BE2C (cell line): ENCODE measurements around the gene C10orf95.
A peak's percentile ranks its signal among the peaks of the same experiment; 100 is the strongest.

Experiments used
- DNase-seq: peaks from one replicate; pipeline ENCODE4 v3.0.0-alpha.2; 2020
- H3K27me3 ChIP-seq: fragments of 250-450 bp; sonication (Bioruptor Pico); 2 replicates; pipeline ENCODE4 v1.5.1; 2020; ENCODE audit warnings: mild to moderate bottlenecking
- H3K36me3 ChIP-seq: fragments of 250-450 bp; sonication (Bioruptor Pico); 2 replicates; pipeline ENCODE4 v1.5.1; 2020; ENCODE audit warnings: mild to moderate bottlenecking
- H3K4me1 ChIP-seq: fragments of 250-450 bp; sonication (Bioruptor Pico); 2 replicates; pipeline ENCODE4 v1.5.1; 2020
- H3K4me3 ChIP-seq: 2 replicates; pipeline ENCODE4 v1.5.1; 2011; ENCODE audit warnings: low read depth, low read length
- H3K9me3 ChIP-seq: fragments of 250-450 bp; sonication (Bioruptor Pico); 2 replicates; pipeline ENCODE4 v1.5.1; 2020
- CTCF ChIP-seq: IDR thresholded peaks from 2 replicates; pipeline ENCODE4 v1.5.1; 2012; ENCODE audit warnings: mild to moderate bottlenecking, low read depth, low read length

C10orf95 gene

GRCh38 chr10:102413053-102413705 lies 38.2 kb downstream of the C10orf95 start:
- peaks cover 18% of the 10 kb centered on the region for H3K4me1 ChIP-seq
- H3K9me3 ChIP-seq, result no peaks in the 10 kb centered on the region
- H3K36me3 ChIP-seq, result no peaks in the 10 kb centered on the region; the same call in 1 of the 2 replicates
- DNase-seq, result peak; percentile 83
- H3K4me3 ChIP-seq, result no peak overlapping the region; the same call in 1 of the 2 replicates
- H3K27me3 ChIP-seq, result no peaks in the 10 kb centered on the region
- no peak for TF ChIP-seq CTCF

- H3K4me3 ChIP-seq, result no peak overlapping the region
- H3K36me3 ChIP-seq, result no peaks in the 10 kb centered on the region; the same call in 1 of the 2 replicates
- no peaks in the 10 kb centered on the region for H3K9me3 ChIP-seq
- H3K4me1 ChIP-seq, result peaks cover 18% of the 10 kb centered on the region
- no peak for DNase-seq
- no peak for TF ChIP-seq CTCF
- H3K27me3 ChIP-seq, result no peaks in the 10 kb centered on the region
Observed at GRCh38 chr10:102412293-102412692, 39.0 kb downstream of the C10orf95 start.

- TF ChIP-seq CTCF, result no peak
- H3K9me3 ChIP-seq, result no peaks in the 10 kb centered on the region
- H3K36me3 ChIP-seq, result no peaks in the 10 kb centered on the region; the same call in 1 of the 2 replicates
- H3K4me3 ChIP-seq, result peak overlapping the region; percentile 62; the same call in 1 of the 2 replicates
- peaks cover 18% of the 10 kb centered on the region for H3K4me1 ChIP-seq
- no peaks in the 10 kb centered on the region for H3K27me3 ChIP-seq
- DNase-seq, result no peak
Observed at GRCh38 chr10:102411341-102412255, 39.7 kb downstream of the C10orf95 start.

- Histone ChIP-seq H3K27me3 (no peaks in the 10 kb centered on the region), H3K4me3 (peak overlapping the region; percentile 62), H3K9me3 (no peaks in the 10 kb centered on the region), H3K4me1 (peaks cover 18% of the 10 kb centered on the region), H3K36me3 (no peaks in the 10 kb centered on the region; the same call in 1 of the 2 replicates)
- DNase-seq, result peak; percentile 75
- no peak for TF ChIP-seq CTCF
Observed at GRCh38 chr10:102410429-102411073, 40.8 kb downstream of the C10orf95 start.

- Histone ChIP-seq H3K4me3 (peak overlapping the region; percentile 62), H3K36me3 (no peaks in the 10 kb centered on the region; the same call in 1 of the 2 replicates), H3K4me1 (peaks cover 18% of the 10 kb centered on the region), H3K9me3 (no peaks in the 10 kb centered on the region), H3K27me3 (no peaks in the 10 kb centered on the region)
- TF ChIP-seq CTCF, result no peak
- peak; percentile 32 for DNase-seq
Observed at GRCh38 chr10:102409604-102410428, 41.5 kb downstream of the C10orf95 start.
